Kidney (tissue), 14 donors: Measurements from ENCODE around the gene CRMP1. TPM values are rescaled to one million over a fixed set of nuclear protein-coding genes. Genes with fewer than 3 reads are reported as not detected.

Source experiments
- DNase-seq, 5 donors: peaks; one replicate each; pipeline ENCODE4 v3.0.0-alpha.2; 2013 to 2020
- FAIRE-seq: peaks from 2 replicates; lab custom pipeline; 2012; peaks lifted over from hg19 to GRCh38; lab: Jason Lieb, UNC
- H3K27ac ChIP-seq, 2 donors: one replicate each; pipeline ENCODE4 v1.7.0; 2013; ENCODE audit warnings: low read depth in 2 of 2, low read length in 2 of 2, inconsistent platforms in 1 of 2
- H3K27me3 ChIP-seq: one replicate; pipeline ENCODE4 v1.7.1; 2013; ENCODE audit warnings: low read length, inconsistent platforms; ENCODE audit not compliant: control insufficient read depth, insufficient read depth
- H3K36me3 ChIP-seq, 3 donors: one replicate each; pipeline versions ENCODE4 v1.7.0 to v1.7.1; 2013; ENCODE audit warnings: low read length in 3 of 3, control low read depth in 1 of 3, inconsistent platforms in 1 of 3; ENCODE audit not compliant: insufficient read depth in 3 of 3, control insufficient read depth in 2 of 3
- H3K4me1 ChIP-seq, 3 donors: one replicate each; pipeline versions ENCODE4 v1.7.0 to v1.7.1; 2013; ENCODE audit warnings: low read length in 3 of 3, inconsistent platforms in 1 of 3, low read depth in 1 of 3; ENCODE audit not compliant: control insufficient read depth in 2 of 3, insufficient read depth in 2 of 3
- H3K4me3 ChIP-seq, 3 donors: one replicate each; pipeline versions ENCODE4 v1.7.0 to v1.8.1; 2013; ENCODE audit warnings: low read length in 3 of 3, control low read depth in 1 of 3, inconsistent platforms in 1 of 3
- H3K9ac ChIP-seq, 3 donors: one replicate each; pipeline versions ENCODE4 v1.7.0 to v1.7.1; 2013; ENCODE audit warnings: low read length in 3 of 3, control low read depth in 1 of 3, inconsistent platforms in 1 of 3
- H3K9me3 ChIP-seq, 3 donors: one replicate each; pipeline versions ENCODE4 v1.7.0 to v1.7.1; 2013; ENCODE audit warnings: low read length in 3 of 3, control low read depth in 1 of 3, inconsistent platforms in 1 of 3; ENCODE audit not compliant: control insufficient read depth in 2 of 3, insufficient read depth in 1 of 3
- CTCF ChIP-seq: IDR thresholded peaks from 3 replicates; pipeline ENCODE4 v1.5.1; 2012; ENCODE audit warnings: mild to moderate bottlenecking, moderate library complexity, borderline replicate concordance; ENCODE audit not compliant: insufficient read depth; ENCODE audit errors: extremely low read depth
- intact Hi-C: fragments of 100-400 bp; cut with DNase I; formaldehyde crosslinking; loops from one replicate; pipeline ENCODE4 v1.11.1; 2022
- microRNA-seq: library from miRNA; unstranded; fragments of <30 nt; microRNA quantifications from one replicate; pipeline ENCODE4 v1.2.0, GENCODE V29; 2020
- polyA plus RNA-seq: library from polyadenylated mRNA; stranded (reverse); fragments of 350-450 nt; fragmentation: Illumina TruSeq; extraction: RNeasy Lipid Tissue Mini Kit (QIAGEN cat#74804); gene quantifications from one replicate; pipeline ENCODE4 v1.2.3, GENCODE V29; 2014; ENCODE audit warnings: low read depth, low replicate concordance; ENCODE audit not compliant: insufficient read depth
- total RNA-seq: library from RNA; stranded (reverse); fragmentation: NEBNext Ultra II Directional; extraction: Animal tissue kit (Norgen Biotek cat#: 25700); gene quantifications from one replicate; pipeline ENCODE4 v1.2.1, GENCODE V29; 2021
- donor health status: control.
- donor health status: control.
- donor health status: control.
- donor health status: control.
- donor health status: control.
- donor health status: DM: yes; HTN: yes; CAD: no.
- donor health status: Normal renal cell carcinoma (clear cell type).

The CRMP1 gene
- total and polyA plus RNA-seq, 2 donors from 2014 or later: 0.26 to 0.66 TPM

GRCh38 chr4:5773271-5773555 is 119.7 kb downstream of the CRMP1 start:
- Histone ChIP-seq H3K9me3 (peaks cover 0 to 9% (median 8%) of the 10 kb centered on the region in 3 donors), H3K36me3 (peaks cover 0 to 13% (median 5%) of the 10 kb centered on the region in 3 donors), H3K27me3 (no peaks in the 10 kb centered on the region), H3K9ac (no peak overlapping the region), H3K27ac (no peak overlapping the region), H3K4me3 (no peak overlapping the region), H3K4me1 (peaks cover 0 to 3% (median 0%) of the 10 kb centered on the region in 3 donors)
- TF ChIP-seq CTCF: no peak
- FAIRE-seq (no peak), DNase-seq (peak in 2 of 5 donors; percentile 42 to 53)
- intact Hi-C loops: no loop called here

GRCh38 chr4:5772528-5773270 is 120.2 kb downstream of the CRMP1 start:
- Histone ChIP-seq H3K9me3 (peaks cover 0 to 9% (median 8%) of the 10 kb centered on the region in 3 donors), H3K4me1 (peaks cover 0 to 3% (median 0%) of the 10 kb centered on the region in 3 donors), H3K36me3 (peaks cover 0 to 13% (median 5%) of the 10 kb centered on the region in 3 donors), H3K9ac (no peak overlapping the region), H3K27ac (no peak overlapping the region), H3K4me3 (no peak overlapping the region), H3K27me3 (no peaks in the 10 kb centered on the region)
- TF ChIP-seq CTCF: no peak
- FAIRE-seq (no peak), DNase-seq (peak in 1 of 5 donors; percentile 43)
- intact Hi-C loops: no loop called here

Small RNA genes within 50 kb of the gene (microRNA-seq; reads per million reads assigned to microRNA genes)
- not detected for gene MIR378D1

Other genes with a start within 250 kb of the CRMP1 start
- 8.7 TPM for gene EVC2, start 184.5 kb downstream of the CRMP1 start, total RNA-seq
- 1.6 TPM for gene EVC2, start 184.5 kb downstream of the CRMP1 start, polyA plus RNA-seq
- 159 TPM for gene EVC, start 181.9 kb downstream of the CRMP1 start, total RNA-seq
- gene EVC, start 181.9 kb downstream of the CRMP1 start, polyA plus RNA-seq: 7.8 TPM
- gene C4orf50, start 125.3 kb upstream of the CRMP1 start, total RNA-seq: 0.16 TPM
- gene C4orf50, start 125.3 kb upstream of the CRMP1 start, polyA plus RNA-seq: not detected